Smooth muscle cell of the brain vasculature (primary cell): ENCODE measurements around the gene MATR3.
"Not testable (repeated sequence)": the region's sequence is repeated elsewhere in the genome, so short reads cannot be mapped to it uniquely, and the experiment has no call there.

Experiments used
- DNase-seq: peaks from one replicate; pipeline ENCODE4 v3.0.0-alpha.2; 2012; ENCODE audit warnings: low read depth, low spot score

MATR3 gene

GRCh38 chr5:139297439-139298133, 4.0 kb downstream of the MATR3 start:
- DNase-seq = no peak

- DNase-seq = no peak
Observed at GRCh38 chr5:139298242-139298641, 4.7 kb downstream of the MATR3 start.

- DNase-seq = no peak
Observed at GRCh38 chr5:139299486-139299885, 5.9 kb downstream of the MATR3 start.

- DNase-seq = no peak
Observed at GRCh38 chr5:139301808-139302499, 8.4 kb downstream of the MATR3 start.

GRCh38 chr5:139304391-139305324, 11.1 kb downstream of the MATR3 start:
- no peak for DNase-seq

GRCh38 chr5:139306197-139306596, 12.7 kb downstream of the MATR3 start:
- DNase-seq = no peak

GRCh38 chr5:139306628-139307379, 13.3 kb downstream of the MATR3 start:
- no peak for DNase-seq

GRCh38 chr5:139308797-139309196, 15.3 kb downstream of the MATR3 start:
- no peak for DNase-seq

- DNase-seq = not testable (repeated sequence)
Observed at GRCh38 chr5:139310715-139311186, 17.2 kb downstream of the MATR3 start.

GRCh38 chr5:139312075-139312474, 18.5 kb downstream of the MATR3 start:
- DNase-seq = no peak

GRCh38 chr5:139314276-139314675, 20.7 kb downstream of the MATR3 start:
- no peak for DNase-seq

- DNase-seq = no peak
Observed at GRCh38 chr5:139315056-139315615, 21.6 kb downstream of the MATR3 start.

GRCh38 chr5:139335811-139336210, 42.3 kb downstream of the MATR3 start:
- DNase-seq = no peak

GRCh38 chr5:139340051-139340450, 46.5 kb downstream of the MATR3 start:
- no peak for DNase-seq

GRCh38 chr5:139341187-139341688, 47.7 kb downstream of the MATR3 start:
- DNase-seq = no peak

- DNase-seq = peak; percentile 97
Observed at GRCh38 chr5:139341689-139342422, 48.3 kb downstream of the MATR3 start, which contains the start of gene PAIP2. TSS of gene PAIP2 (plus strand) at chr5:139341854. CDS start at chr5:139363785, 21,931 bp downstream.

- DNase-seq = no peak
Observed at GRCh38 chr5:139342423-139342723, 48.8 kb downstream of the MATR3 start.

- no peak for DNase-seq
Observed at GRCh38 chr5:139343476-139343875, 49.9 kb downstream of the MATR3 start.

- no peak for DNase-seq
Observed at GRCh38 chr5:139344177-139344576, 50.6 kb downstream of the MATR3 start.

- DNase-seq = not testable (repeated sequence)
Observed at GRCh38 chr5:139345442-139345841, 51.9 kb downstream of the MATR3 start.
